Measurements from ENCODE around the gene ASS1.

- no peak for TF ChIP-seq POLR2A (IDR thresholded peaks at IDR 0.05)
- TF ChIP-seq CTCF (IDR thresholded peaks at IDR 0.05): no peak
Measured at GRCh38 chr9:130406278-130406895, 38.4 kb upstream of the ASS1 start.
